Smooth muscle cell of bladder (primary cell): ENCODE measurements around the gene TCP1. TPM values are rescaled to one million over a fixed set of nuclear protein-coding genes. Genes with fewer than 3 reads are reported as not detected.

Source experiments
- total RNA-seq: library from RNA; depleted of rRNA; stranded (reverse); fragments of >200 nt; gene quantifications from 2 replicates; pipeline ENCODE4 v1.2.3, GENCODE V29; 2014

TCP1 gene
- total RNA-seq = 153 and 234 TPM in 2 replicates

GRCh38 chr6:159789377-159790148 lies at the start of gene TCP1:
TCP1 (minus strand) TSS chr6:159789602; CDS start chr6:159789468, 134 bp downstream.

GRCh38 chr6:159800141-159800865 lies 10.9 kb upstream of the TCP1 start, which contains the start of gene PNLDC1:
PNLDC1 (plus strand) TSS chr6:159800276; CDS start chr6:159800308, 32 bp downstream.

GRCh38 chr6:159790149-159790955 lies 950 bp upstream of the TCP1 start, which contains the start of gene MRPL18:
MRPL18 (plus strand) TSS chr6:159790467; CDS start chr6:159790588, 121 bp downstream.

GRCh38 chr6:159761873-159762680 lies 27.3 kb downstream of the TCP1 start, which contains the start of gene ACAT2:
ACAT2 (plus strand) TSS chr6:159762045; CDS start chr6:159762088, 43 bp downstream.

Other genes starting within 250 kb of the TCP1 start
- gene SOD2, start 96.4 kb downstream of the TCP1 start, total RNA-seq = 1,358 and 2,648 TPM in 2 replicates
- gene WTAP, start 62.1 kb downstream of the TCP1 start, total RNA-seq = 112 and 146 TPM in 2 replicates
- gene ACAT2, start 27.6 kb downstream of the TCP1 start, total RNA-seq = 88.2 and 95.7 TPM in 2 replicates
- gene MRPL18, start 865 bp upstream of the TCP1 start, total RNA-seq = 78.9 and 89.1 TPM in 2 replicates
- 0.74 TPM in 1 of 2 replicates, not detected in the other for gene PNLDC1, start 10.7 kb upstream of the TCP1 start, total RNA-seq
- gene MAS1, start 101.4 kb upstream of the TCP1 start, total RNA-seq = under 0.01 and 0.09 TPM in 2 replicates
- 137 and 220 TPM in 2 replicates for gene IGF2R, start 179.5 kb upstream of the TCP1 start, total RNA-seq